Hepatocyte (in vitro differentiated cells): ENCODE measurements around the gene ATP6AP1.

ENCODE experiments used
- EZH2 ChIP-seq: fragments of 200-600 bp; sonication (generic); IDR thresholded peaks from 2 replicates; pipeline ENCODE4 v1.6.1; 2016; ENCODE audit warnings: antibody characterized with exemption, mild to moderate bottlenecking, borderline replicate concordance
- EZH2phosphoT487 ChIP-seq: fragments of 200-600 bp; sonication (generic); IDR thresholded peaks from one replicate; pipeline ENCODE4 v1.6.1; 2018; ENCODE audit warnings: antibody characterized with exemption, mild to moderate bottlenecking, low read depth, moderate library complexity; ENCODE audit not compliant: unreplicated experiment, severe bottlenecking
- TF ChIP-seq, protein P1 (sequence below): fragments of 200-600 bp; sonication (generic); IDR thresholded peaks from 2 replicates; pipeline ENCODE4 v1.5.1; 2016; ENCODE audit warnings: antibody characterized with exemption, mild to moderate bottlenecking; ENCODE audit not compliant: poor library complexity

DNA sequence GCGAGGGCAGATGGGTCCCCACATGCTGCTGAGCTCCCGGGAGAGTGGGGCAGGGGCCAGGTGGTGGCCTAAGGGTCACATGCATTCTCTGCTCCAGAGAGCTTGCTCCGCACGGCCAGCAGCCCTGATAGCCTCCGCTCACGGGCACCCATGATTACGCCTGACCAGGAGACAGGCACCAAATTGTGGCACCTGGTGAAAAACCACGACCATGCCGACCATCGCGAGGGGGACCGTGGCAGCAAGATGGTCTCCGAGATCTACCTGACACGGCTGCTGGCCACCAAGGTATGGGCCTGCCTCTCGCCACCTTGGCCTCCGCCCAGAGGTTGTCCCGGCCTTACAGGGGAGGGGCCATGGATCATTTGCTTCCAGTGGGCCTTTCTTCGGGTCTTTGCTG, 41.4 kb downstream of the ATP6AP1 start:
- TF ChIP-seq EZH2 (no peak), EZH2phosphoT487 (no peak)
- TF ChIP-seq, protein P1, sequence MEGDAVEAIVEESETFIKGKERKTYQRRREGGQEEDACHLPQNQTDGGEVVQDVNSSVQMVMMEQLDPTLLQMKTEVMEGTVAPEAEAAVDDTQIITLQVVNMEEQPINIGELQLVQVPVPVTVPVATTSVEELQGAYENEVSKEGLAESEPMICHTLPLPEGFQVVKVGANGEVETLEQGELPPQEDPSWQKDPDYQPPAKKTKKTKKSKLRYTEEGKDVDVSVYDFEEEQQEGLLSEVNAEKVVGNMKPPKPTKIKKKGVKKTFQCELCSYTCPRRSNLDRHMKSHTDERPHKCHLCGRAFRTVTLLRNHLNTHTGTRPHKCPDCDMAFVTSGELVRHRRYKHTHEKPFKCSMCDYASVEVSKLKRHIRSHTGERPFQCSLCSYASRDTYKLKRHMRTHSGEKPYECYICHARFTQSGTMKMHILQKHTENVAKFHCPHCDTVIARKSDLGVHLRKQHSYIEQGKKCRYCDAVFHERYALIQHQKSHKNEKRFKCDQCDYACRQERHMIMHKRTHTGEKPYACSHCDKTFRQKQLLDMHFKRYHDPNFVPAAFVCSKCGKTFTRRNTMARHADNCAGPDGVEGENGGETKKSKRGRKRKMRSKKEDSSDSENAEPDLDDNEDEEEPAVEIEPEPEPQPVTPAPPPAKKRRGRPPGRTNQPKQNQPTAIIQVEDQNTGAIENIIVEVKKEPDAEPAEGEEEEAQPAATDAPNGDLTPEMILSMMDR: no peak
